KBM-7 (cell line): Measurements from ENCODE around the gene CAMK2B.

Source experiments
- DNase-seq: peaks from one replicate; pipeline ENCODE4 v3.0.0-alpha.2; 2015
- in situ Hi-C: fragments of 300-500 bp; cut with MboI; formaldehyde crosslinking; loops from 2 replicates; pipeline ENCODE4 v1.14.3; 2020; ENCODE audit warnings: low sequenced_read_pairs, low pct_unique_long_range_greater_than_20kb, mixed read lengths

The CAMK2B gene

DNA sequence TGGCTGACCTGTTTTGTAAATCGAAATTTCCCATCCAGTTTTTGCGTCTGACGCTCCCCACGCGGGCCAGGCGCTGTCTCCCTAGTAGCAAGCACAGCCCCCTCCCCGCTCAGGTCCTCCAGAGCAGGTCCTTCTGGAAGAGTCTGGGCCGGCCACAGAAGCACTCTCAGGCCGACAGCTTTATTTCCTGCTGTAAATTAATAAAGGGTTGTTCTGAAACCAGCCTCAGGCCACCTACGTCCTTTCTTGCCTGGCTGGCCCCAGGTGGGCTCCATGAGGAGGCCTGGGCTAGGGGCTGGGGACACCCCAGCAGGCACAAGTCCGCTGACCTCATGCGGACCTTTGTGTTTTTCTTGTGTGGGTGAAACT, 35.2 kb downstream of the CAMK2B start:
- DNase-seq: no peak
- in situ Hi-C loops: no loop called here

DNA sequence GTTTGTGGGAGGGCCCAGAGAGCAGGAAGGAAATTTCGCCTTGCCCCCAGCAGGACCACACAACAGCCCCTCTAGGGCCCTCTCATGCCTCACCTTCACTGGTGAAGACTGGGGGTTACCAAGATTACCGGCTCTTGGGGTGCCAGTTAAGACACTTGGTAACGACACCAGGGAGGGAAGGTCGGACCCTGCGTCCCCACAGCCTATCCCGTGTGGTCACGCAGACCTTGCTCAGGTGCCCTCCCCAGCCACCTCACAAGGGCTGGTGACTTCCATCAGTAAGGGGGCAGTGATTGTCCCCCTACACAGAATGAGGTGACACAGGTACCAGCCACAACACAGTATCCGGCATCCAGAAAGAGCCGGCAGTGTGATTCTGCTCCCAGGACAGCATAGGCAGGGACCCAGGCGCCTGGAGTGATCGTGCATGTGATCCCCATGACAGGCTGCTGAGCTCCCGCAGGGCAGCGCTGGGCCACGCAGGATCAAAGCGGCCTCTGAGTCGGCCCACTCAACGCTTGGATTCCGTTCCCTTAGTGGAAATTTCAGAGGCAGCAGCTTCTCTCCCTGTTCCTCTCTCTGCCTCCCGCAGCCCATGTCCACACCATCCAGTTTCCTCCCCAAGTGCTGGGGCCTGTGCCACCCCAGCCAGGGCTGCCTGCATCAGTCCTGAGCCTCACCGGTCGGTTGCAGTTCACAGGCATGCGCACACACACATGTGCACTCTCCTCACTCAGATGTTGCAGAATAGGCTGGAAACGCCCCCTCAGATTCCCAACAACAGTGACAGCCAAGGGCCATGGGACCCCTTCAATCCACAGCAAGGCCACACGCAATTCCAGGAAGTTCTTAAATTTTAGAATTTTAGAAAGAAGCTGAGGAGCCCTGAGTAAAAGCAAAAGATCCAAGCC, 35.8 kb downstream of the CAMK2B start:
- in situ Hi-C loops: no loop called here
- no peak for DNase-seq

DNA sequence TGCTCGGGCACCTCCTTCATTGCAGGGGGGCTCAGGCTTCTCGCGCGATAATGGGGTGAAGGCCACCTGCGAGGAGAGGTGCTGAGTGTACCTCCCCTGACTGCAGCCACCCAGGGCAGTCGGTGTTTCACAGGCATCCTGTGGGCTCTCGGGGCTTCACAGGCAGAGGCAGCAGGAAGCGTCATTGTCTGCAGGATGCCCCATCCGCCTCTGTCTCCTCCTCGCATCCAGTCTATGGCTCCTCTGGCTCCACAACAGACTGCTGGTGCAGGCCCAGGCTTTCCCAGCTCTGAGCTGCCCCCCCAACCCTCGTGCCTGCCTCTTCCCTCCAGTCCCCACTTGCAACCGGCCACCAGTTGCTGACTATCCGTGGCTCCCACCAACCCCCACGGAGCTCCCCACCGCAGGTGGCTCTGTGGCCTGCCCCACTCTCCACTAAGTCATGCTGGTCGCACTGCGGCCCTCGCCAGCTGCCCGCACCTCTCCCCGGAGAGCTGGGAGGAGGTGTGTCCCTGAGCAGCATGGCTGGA, 36.5 kb downstream of the CAMK2B start:
- in situ Hi-C loops: no loop called here

DNA sequence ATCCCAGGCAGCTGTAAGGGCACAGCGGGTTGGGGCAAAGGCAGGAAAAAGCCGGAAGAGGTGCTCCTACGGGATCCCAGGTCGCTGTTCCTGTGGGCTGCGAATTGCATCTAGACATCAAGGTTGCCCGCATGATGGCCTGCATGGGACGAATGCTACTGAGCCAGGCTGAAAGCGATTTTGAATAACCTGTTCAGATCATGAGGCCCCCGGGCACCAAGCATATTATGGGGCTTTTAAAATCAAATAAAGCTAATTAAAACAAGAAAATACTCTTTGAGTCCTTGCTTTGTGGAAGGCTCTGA, 37.1 kb downstream of the CAMK2B start:
- no peak for DNase-seq

More for the DNA sequence above, 36.5 kb downstream of the CAMK2B start:
- DNase-seq: no peak

DNA sequence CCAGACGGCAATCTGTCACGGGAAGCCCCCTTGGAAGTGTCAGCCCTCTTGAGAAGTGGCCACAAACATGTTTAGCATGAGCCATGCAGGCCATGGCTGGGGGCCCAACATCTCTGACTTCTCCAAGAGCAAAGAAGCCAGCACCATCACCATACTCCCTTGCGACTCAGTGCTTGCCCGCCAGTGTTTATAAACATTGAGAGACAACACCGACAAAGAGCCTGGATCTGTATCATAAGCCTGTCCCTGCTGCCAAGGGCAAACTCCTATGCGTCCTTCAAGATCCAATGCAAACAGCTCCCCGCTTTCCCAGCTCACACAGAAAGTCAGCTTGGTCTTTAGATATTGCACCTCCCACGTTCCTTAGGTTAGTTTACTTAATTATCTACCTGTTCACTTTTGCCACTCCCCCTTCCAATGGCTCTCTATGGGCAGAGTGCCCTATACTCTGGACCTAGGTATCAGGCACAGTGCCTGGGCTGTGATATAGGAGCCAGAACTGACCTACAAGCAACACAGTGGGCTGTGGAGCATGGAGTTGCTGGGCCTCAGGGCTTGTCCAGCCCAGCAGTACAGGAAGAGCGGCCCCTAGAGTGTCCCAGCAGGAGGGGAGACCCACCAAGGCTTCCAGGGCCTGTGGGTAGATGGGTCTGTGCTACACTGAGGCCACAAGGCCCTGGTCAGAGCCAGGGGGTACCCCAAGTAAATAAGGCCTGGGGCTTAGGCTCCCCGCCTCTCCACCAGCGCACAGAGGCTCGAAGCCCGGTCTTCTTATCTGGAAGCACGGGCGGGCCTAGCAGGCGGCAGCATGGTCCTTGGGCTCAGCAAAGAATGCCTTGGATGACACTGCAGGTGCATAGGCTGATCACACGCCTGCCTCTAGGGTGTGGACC, 37.7 kb downstream of the CAMK2B start:
- DNase-seq: no peak
- in situ Hi-C loops: no loop called here

More for the DNA sequence above, 37.1 kb downstream of the CAMK2B start:
- in situ Hi-C loops: no loop called here

DNA sequence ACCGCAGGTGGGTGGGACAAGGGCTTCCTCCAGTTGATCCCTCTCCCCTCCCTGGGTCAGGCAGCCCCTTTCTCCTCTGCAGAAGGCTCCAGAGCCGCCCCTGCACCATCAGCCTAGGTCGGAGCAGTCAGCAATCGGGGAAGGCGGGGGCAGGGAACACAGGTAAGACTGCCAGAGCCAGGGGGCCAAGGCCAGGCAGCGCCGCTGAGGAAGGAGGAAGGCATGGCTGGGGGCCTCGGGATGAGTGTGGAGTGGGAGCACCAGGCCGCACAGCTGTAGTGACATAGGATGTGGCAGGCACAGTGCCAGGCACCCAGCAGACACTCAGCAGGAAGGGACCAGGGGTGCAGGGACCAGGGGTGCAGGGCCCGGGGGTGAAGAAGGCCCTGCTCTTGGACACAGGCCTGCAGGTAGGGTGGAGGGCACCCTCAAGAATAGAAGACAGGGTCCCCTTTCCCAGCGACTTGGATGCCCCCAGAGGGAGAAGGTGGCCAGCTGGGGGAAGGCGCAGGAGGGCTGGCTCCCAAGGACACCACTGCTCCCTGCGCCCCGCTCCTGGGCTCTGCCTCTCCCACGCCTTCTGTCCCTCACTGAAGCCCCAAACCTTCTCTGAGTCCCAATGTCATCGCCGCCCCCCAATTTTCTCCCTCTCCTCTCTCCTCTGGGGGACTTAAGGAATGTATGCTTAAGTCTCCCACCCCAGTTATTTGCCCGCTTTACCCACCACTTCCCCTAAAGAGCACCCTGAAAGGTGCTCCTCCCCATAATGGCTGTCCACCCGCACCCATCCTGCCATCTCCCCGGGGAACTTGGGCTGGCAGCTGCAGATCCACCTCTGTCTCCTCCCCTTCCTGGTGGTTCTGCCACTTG, 38.5 kb downstream of the CAMK2B start:
- DNase-seq: no peak
- in situ Hi-C loops: no loop called here

DNA sequence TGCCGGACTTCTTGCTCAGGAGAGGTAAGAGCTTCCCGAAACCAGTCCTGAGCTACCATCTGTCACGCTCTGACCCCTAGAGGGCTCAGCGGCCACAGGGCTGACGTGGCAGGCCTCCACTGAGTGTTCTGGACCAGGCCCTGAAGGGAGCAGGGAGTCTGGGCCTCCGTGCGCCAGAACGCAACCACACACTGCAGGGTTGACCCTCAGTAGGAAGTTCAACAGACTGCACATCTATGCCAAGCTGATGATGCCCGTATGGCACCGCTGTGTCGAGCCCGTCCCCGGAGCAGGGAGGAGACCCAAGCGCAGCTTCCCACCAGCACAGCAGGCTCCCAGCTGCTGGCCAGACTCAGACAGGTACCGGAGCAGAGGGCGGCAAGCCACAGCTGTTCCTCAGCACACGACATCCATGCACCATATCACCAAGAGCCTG, 39.2 kb downstream of the CAMK2B start:
- in situ Hi-C loops: no loop called here
- DNase-seq: no peak

DNA sequence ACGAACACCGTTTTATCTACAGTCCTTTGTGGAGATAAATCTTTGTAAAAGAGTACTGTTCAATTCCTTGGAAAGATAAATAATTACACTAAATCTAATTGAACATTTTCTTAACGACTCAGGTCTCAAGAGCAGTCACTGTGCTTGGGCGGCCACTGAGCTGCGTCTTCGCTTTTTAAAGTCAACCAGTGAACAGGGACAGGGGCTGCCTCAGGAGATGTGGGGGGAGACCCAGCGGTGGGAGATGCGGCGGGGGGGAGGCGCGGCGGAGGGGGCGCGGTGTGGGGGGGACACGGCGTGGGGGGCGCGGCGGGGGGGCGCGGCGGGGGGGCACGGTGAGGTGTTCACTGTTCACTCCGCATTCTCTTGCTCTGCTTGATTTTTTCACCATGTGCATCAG, 39.8 kb downstream of the CAMK2B start:
- DNase-seq: no peak
- in situ Hi-C loops: no loop called here

DNA sequence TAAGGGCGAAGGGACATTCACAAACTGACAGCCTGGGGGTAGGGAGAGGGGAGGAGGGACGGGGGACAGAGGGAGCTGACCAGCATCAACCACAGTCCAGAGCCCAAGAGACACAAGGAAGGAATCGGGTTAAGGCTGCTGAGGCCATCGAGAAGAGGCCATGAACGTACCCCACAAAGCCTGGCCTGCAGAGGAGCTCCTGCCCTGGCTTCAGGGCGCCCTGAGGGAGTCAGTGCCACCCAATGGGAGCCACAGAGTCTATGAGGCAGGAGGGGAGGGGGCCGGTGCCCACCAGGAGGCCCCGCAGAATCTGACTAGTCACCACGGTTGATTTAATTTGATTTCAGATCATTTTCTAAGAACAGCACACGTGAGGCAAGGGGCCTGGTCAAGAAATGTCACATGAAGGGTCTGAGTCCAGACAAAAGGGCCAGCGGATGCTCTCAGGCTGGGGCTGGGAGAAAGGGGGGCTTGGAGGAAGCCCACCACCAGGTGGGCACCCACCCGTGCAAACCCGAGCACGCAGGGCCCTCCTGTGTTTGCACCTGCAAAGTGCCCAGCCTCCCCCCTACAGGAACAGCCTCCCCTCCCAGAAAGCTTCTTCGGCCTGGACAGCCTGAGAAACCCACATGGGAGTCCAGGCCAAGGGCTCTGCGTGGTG, 40.4 kb downstream of the CAMK2B start:
- no peak for DNase-seq
- in situ Hi-C loops: no loop called here

DNA sequence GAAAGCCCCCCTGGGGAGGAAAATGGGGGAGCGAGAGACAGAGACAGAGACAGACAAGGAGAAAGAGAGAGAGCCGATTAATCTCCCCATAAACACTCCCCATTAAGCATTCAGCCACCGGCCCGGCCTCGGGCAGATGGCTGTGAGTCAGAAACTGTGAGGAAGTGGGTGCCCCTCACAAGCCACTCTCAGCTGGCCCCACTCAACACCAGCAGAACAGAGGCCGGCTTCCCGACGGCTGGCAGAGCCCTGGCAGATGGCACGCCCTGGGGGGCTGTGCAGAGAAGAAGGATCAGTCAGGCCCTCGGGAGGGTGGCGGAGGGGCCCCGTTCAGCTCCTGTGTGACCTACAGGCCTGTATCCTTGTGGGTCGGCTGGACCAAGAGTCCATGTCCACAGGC, 41.2 kb downstream of the CAMK2B start:
- in situ Hi-C loops: no loop called here
- no peak for DNase-seq

DNA sequence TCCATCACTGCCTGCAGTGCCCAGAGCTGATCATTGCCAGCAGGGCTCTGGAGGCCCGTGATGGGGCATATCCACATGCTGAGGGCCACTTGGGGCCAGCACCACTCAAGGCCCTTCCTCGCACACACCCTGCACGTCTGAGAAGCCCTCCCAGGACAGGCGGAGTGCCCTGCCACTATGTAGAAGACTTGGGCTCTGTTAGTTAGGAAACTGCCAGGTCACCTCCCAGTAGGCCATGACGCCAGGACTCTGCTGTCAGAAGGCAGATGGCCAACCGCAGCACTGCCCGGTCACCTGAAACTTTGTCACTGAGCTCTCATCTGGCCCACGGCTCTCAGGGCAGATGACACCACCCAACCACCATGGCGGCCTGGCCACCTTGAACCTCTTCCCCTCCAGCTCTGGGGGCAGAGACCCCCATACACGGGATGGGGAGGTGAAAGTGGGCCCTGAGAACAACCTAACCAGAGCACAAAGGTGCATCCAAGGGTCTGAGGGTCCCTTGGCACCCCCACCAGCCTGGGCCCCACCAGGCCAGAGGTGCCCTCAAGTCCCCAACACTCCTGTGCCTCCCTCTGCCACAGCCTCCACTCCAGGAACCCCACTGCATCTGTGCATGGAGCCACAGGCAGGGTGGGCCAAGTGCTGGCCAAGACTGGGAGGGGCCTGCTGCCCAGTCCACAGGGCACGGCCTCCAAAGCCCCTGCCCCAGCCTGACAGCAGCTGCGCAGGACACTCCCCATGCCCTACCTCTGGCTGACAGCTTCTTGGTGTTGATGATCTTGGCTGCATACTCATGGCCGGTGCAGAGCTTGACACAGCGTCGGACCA, 41.8 kb downstream of the CAMK2B start:
- no peak for DNase-seq
- in situ Hi-C loops: no loop called here

DNA sequence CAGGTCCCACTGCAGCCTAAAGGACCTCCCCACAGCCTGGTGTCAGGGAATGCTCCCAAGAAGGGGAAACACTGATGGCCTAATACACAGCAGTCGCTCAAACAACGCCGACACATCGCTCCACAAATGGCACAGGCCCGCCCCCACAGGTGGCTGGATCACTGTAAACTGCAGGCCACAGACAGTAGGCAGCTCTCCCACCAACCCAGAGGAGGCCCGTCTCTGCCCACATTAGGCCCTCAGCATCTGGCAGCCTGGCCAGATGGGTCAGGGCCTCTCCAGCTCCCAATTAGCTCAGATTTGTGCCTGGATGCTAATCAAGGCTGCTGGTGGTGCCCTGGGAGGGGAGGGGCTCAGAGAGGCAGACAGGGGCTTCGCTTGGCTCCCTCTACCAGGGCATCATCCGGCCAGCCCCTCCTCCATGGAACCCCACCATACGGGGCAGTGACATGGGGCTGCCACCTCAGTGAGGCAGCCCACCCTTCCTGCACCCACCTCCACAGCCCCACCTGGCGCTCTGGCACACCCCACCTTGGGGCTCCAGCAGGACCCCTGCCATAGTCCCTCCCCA, 42.7 kb downstream of the CAMK2B start:
- in situ Hi-C loops: no loop called here
- no peak for DNase-seq

DNA sequence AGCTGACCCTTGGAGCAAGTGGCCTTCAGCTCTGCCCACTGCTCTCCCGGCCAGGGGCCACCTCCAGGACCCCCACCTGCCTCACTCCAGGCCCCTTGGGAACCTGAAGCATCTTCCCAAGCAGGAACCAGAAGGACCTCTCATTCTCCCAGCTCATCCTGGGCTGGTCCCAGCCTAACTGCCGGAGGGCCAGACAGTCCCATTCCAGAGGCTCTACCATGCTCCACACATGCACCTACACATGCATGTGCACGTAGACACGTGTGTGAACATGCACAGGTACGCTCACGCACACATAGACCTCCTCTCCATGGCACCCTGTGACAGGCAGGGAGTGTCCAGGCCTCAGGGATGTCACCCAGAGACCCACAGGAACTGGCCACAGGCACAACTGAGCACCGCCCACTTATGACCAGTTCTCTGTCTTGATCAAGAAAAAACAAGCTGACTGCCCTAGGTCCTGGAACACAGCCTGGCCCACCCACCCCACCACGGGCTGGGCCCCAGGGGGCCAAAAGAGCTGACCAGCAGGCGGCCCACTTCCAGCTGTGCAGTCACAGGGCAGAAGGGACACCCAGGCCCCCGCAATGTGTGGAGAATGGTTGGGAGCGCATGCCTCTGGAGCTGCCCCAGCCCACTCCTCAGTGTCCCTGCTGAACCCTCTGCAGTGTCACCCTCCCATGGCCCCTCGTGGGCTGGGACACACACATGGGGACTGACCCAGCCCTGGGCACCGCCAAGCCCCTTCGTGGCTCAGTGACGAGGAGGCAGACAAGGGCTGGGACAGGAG, 43.4 kb downstream of the CAMK2B start:
- DNase-seq: no peak
- in situ Hi-C loops: no loop called here

DNA sequence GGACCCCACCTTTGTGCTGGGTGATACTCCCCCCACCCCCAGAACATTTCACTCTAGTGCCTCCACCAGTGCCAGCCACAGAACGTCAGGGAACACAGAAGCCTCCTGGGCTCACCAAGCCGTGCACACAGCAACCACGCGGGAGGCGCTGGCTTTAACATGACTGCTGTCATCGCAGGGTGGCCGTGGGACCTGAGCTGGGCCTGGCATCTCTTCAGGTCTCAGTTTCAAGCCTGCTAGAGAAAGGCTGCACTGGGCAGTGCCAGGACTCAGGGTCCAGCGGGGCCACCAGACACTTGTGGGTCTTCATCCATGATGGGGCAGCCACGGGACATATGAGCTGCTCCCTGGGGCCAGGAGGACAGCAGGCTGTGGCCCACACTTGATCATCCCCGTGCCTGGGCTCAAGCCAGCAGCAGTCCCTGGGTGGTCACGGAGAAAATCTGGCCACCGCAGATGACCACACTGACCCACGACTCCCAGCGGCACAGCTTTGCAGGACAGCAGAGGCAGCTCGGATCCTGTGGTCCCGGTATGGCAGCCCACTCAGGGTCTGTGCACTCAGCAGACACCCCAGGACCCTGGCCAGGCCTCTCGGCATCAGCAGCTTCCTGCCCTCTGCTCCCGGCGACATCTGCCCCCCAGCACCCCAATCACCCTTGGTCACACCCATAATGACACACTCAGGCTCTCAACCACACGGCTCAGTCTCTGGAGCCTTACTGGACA, 44.2 kb downstream of the CAMK2B start:
- DNase-seq: no peak
- in situ Hi-C loops: no loop called here

DNA sequence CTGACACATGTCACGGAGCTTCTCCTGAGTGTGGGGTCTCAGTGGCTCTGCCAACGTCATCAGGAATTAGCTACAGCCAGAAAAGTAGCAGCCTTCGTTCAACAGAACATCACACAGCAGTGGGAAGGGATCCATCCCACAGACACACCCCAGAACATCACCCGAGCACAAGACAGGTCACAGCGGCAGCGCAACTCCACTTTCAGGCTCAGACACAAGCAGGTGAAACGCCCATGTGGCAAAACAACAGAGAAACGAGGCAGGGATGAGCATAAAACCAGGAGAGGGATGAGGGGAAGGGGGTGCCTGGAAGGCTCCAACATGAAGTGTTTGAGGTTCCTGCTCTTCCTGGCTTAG, 44.8 kb downstream of the CAMK2B start:
- no peak for DNase-seq
- in situ Hi-C loops: no loop called here

DNA sequence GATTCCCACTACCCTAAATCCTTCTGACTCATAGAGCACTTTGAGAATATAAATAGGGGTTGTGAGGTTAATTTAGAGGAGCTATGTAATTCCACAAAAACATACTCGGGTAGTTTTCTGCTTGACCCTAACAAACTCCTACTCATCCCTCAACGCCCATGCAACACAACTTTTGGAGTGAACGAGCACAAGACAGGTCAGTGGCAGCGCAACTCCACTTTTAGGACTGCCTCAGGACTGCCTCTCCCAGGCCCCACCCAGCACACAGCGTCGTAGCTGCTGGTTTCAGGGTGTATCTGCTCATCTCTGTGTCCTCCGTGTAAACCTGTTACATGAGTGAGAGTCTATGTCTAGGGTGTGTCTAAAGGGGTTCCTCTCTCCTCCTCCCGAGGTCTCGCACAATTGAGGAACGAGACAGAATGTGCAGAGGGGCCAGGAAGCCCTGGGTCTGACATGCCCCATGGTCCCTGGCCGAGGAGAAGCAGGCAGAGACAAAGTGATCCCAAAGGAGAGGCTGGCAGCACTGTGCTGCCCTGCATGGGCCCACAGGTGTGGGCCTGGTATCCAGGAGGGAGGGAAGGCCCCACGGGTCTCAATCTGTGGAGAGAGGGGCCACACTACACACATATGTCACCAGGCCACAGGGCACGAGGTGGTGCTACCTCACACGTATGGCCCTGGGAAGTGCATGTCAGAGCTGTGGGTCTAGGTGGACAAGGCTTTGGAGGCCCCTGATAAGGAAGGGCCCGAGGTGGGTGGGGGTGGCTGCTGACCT, 45.5 kb downstream of the CAMK2B start:
- no peak for DNase-seq
- in situ Hi-C loops: no loop called here
